ENCODE data around the gene LKAAEAR1.

LKAAEAR1 gene

GRCh38 chr20:64110411-64111068, 26.3 kb upstream of the LKAAEAR1 start:
- DNase-seq: no peak
- ATAC-seq: no peak

GRCh38 chr20:64109831-64110391, 25.7 kb upstream of the LKAAEAR1 start:
- no peak for ATAC-seq
- no peak for DNase-seq

- ATAC-seq (no peak), DNase-seq (no peak)
These were observed 24.8 kb upstream of the LKAAEAR1 start for GRCh38 chr20:64108731-64109681.

- ATAC-seq: no peak
- no peak for DNase-seq
These were observed 23.7 kb upstream of the LKAAEAR1 start for GRCh38 chr20:64107736-64108457.

DNA sequence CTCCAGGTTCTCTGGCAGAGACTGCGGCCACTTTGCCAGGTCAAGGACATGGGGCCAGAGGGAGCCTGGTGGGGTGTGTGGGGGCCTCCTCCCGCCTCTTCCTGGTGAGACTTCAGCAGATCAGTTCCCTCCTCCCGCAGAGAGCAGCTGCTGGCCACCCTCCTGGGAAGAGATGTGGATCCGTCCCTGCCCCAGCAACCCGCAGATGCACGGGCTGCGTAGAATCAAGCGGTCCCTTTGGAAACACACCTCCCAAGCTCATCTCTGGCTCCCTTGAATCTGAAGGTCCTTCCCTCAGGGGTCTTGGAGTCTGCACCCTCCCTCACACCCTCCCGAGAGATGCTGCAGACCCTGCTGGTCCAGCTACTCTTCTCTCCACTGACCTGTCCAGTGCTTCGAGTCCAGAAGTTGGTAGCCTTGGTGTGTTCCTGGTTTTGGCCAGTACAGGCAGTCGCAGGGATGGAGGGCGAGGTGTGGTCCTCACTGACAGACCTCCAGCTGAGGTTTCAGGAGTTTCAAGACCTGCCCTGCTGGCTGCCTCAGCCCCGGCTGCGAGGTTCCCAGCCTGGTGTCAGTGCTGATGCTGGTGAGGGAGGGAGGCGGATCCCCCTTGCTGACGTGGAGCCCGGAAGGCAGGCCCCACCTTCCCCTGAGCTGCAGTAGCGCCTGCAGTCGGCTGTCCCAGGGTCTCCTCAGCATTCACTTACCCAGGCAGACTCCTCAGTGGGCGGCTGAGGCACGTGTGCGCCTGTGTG, 23.0 kb upstream of the LKAAEAR1 start, which contains the start of gene NPBWR2:
NPBWR2 (minus strand) TSS at position 585 of the 755 bp plus-strand sequence. CDS start 734 bp downstream, outside the sequence.
- peak; percentile 21 for ATAC-seq
- peak; percentile 2 for DNase-seq

- ATAC-seq (no peak), DNase-seq (peak; percentile 2)
These were observed 22.3 kb upstream of the LKAAEAR1 start for GRCh38 chr20:64106435-64106961.

DNA sequence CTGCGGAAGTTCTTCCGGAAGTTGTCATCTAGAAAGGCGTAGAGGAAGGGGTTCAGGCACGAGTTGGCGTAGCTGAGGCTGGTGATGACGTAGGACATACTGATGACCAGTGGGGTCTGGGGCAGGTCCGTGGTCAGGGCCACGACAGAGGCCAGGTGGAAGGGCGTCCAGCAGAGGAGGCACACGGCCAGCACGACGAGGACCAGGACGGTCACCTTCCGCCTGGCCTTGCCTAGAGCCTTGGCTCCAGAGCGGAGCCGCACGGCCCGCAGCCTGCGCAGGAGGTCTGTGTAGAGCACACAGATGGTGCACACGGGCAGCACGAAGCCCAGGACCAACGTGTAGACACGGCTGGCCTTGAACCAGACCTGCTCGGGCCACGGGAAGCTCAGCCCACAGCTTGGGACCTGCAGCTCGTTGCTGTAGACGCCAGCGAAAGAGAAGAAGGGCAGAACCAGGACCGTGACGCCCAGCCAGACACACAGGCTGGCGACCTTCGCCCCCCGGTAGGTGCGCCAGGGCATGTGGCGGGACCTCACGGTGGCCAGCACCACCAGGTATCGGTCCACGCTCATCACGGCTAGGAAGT, 21.7 kb upstream of the LKAAEAR1 start:
- ATAC-seq (no peak), DNase-seq (no peak)

GRCh38 chr20:64104667-64105451, 20.7 kb upstream of the LKAAEAR1 start:
- DNase-seq: peak; percentile 2
- ATAC-seq: no peak

GRCh38 chr20:64103871-64104666, 19.9 kb upstream of the LKAAEAR1 start:
- ATAC-seq (no peak), DNase-seq (peak; percentile 3)

DNA sequence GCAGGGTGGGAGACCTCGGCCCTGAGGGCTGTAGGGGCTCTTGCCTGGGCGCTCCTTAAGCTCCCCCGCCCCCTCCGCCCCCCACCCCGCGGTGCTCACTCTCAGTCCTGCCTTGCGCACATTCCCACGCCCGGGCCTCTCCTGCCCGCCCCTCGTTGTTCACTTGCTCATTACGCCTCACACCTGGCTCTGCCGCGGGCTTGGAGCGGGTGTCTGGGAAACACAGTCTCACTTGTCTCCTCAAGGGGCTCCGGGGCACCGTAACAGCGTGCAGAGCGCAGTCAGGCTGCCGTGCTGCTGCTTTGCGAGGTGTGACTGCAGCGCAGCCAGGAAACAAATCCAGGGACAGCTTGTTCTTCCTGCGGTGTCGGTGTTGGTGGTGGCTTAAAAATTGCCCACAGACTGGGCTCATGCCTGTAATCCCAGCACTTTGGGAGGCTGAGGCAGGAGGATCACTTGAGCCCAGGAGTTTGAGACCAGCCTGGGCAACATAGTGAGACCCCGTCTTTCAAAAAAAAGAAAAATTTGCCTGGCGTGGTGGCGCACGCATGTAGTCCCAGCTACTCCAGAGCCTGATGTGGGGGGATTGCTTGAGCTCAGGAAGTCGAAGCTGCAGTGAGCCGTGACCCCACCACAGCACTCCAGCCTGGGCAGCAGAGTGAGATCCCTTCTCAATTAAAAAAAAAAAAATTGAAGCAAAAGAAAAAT, 18.6 kb upstream of the LKAAEAR1 start:
- DNase-seq: peak; percentile 11
- no peak for ATAC-seq

- DNase-seq: peak; percentile 87
- peak; percentile 82 for ATAC-seq
These were observed 17.8 kb upstream of the LKAAEAR1 start for GRCh38 chr20:64101731-64102621.

DNA sequence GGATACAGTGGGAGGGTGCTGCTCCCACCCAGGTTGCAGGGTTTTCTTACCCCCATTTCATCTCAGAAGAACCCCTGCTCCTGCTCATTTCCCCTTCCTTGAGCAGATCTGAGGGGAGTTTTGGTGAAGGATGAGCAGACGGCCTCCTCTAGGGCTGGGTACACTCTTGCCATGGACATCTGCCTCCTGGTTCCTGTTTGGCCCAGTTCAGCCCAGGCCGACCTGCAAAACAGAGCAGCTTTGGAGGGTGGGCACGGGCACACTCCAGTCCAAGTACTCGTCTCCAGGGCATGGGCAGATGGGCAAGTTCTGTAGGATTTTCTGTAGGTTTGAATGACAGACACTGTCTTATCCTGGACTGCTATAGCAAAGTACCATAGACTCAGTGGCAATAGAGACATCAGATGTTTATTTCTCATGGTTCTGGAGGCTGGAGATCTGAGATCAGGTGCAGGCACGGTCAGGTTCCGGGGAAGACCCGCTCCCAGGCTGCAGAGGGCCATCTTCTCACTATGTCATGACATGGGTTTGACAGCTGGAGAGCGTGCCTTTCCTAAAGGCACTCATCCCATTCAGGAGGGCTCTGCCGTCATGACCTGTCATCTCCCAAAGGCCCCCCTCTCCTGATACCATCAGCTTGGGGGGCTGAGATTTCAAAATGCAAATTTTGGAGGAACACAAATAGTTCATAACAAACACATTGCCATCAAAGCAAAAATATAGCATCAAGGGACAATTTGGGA, 16.9 kb upstream of the LKAAEAR1 start:
- peak; percentile 2 for DNase-seq
- no peak for ATAC-seq

- peak; percentile 2 for DNase-seq
- no peak for ATAC-seq
These were observed 16.3 kb upstream of the LKAAEAR1 start for GRCh38 chr20:64100566-64100888.

DNA sequence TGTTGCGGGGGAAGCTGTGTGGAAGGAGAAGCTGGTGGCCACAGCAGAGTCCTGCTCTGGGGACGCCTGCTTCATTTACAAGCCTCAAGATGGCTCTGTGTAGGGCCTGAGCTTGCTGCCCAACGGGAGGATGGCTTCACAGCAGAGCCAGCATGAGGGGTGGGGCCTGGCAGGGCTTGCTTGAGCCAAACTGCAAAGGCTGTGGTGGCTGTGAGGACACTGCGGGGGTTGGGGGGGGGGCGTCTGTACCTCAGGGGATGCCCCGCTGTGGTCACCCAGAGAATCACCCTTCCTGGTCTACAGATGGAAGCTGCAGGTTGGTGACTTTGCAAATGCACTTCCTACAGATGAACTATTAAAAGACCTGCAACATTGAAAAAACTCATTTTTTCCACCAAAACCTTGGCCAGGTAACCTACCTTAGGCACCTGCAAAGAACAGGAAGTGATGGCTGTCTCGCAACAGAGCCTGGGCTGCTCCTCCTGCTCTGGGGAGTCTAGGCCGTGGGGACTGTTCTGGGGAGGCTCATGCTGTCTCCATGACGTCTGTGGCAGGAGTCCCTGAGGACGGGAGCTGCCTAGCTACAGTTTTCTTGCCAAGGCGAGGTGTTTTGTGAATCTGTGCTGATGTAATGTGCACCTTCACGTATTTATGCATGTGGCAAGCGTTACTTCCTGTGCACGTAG, 15.8 kb upstream of the LKAAEAR1 start:
- ATAC-seq (no peak), DNase-seq (no peak)

DNA sequence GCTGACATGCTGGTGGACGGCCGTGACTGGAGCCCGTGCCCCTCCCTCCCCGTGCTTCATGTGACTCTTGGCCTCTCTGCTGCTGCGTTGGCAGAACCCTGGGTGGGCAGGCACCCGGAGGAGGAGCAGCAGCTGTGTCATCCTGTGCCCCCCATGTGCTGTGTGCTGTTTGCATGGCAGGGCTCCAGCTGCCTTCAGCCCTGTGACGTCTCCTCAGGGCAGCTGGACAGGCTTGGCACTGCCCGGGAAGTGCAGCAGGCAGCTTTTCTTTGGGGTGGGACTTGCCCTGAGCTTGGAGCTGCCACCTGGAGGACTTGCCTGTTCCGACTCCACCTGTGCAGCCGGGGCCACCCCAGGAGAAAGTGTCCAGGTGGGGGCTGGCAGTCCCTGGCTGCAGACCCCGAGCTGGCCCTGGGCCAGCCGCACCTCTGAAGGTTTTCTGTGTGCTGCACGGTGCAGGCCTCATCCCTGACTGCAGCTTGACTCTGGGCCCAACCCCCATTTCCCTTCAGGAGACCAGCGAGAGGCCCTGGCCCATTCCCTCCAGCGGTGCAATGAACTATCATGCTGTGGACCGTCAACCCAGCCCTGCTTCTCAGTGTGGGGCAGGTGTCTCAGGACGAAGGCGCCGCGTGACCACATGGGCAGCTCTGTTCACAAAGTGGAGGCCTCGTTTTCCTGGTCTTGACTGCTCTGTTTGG, 15.0 kb upstream of the LKAAEAR1 start:
- ATAC-seq (no peak), DNase-seq (no peak)
